HEK293 (cell line): ENCODE results near the gene ALKBH2.

ENCODE experiments used
- CTCF ChIA-PET: fragments of 350-600 bp; formaldehyde crosslinking; extraction: SDS; loops from one replicate; lab custom pipeline; 2021; ENCODE audit warnings: antibody characterized with exemption; lab: Yijun Ruan, JAX
- POLR2A ChIA-PET: fragments of 300-600 bp; formaldehyde crosslinking; extraction: SDS; loops from one replicate; lab custom pipeline; 2020; ENCODE audit warnings: antibody characterized with exemption, inconsistent platforms; lab: Yijun Ruan, JAX
- H3K27ac ChIP-seq: fragments of 200-500 bp; sonication (Bioruptor generic); 2 replicates; pipeline ENCODE4 v1.5.1; 2014; ENCODE audit warnings: low read depth, low read length, control low read depth, inconsistent platforms; ENCODE audit errors: extremely low read depth
- H3K36me3 ChIP-seq, 2 experiments: fragments of 200-500 bp in 1 of 2; sonication (Bioruptor generic) in 1 of 2; 1 replicate in 1 of 2; 2 replicates in 1 of 2; pipeline ENCODE4 v1.5.1; 2014 to 2017; ENCODE audit warnings: inconsistent platforms in 2 of 2, low read length in 2 of 2; ENCODE audit not compliant: control insufficient read depth in 2 of 2, insufficient read depth in 1 of 2
- H3K4me1 ChIP-seq: fragments of 200-500 bp; sonication (Bioruptor generic); 2 replicates; pipeline ENCODE4 v1.5.1; 2014; ENCODE audit warnings: mild to moderate bottlenecking, low read length, inconsistent platforms; ENCODE audit not compliant: control insufficient read depth, insufficient read depth
- H3K4me3 ChIP-seq: 2 replicates; pipeline ENCODE4 v1.5.1; 2011; ENCODE audit warnings: low read depth, mild to moderate bottlenecking, control low read depth, low read length, moderate library complexity
- H3K9me3 ChIP-seq: fragments of 200-500 bp; sonication (Bioruptor generic); 2 replicates; pipeline ENCODE4 v1.5.1; 2014; ENCODE audit warnings: low read depth, low read length, inconsistent platforms; ENCODE audit not compliant: control insufficient read depth, insufficient read depth
- BCL11A ChIP-seq: fragments of 450-650 bp; formaldehyde crosslinking; IDR thresholded peaks from 2 replicates; pipeline ENCODE4 v1.5.1; 2016; ENCODE audit warnings: low read depth, missing biosample characterization, missing genetic modification characterization
- GLI2 ChIP-seq: fragments of 450-650 bp; formaldehyde crosslinking; IDR thresholded peaks from 2 replicates; pipeline ENCODE4; 2017; ENCODE audit warnings: missing biosample characterization, missing genetic modification characterization, low read depth, borderline replicate concordance
- GLIS1 ChIP-seq: fragments of 450-650 bp; formaldehyde crosslinking; IDR thresholded peaks from 2 replicates; pipeline ENCODE4 v1.5.1; 2016; ENCODE audit warnings: missing biosample characterization, missing genetic modification characterization
- GLIS2 ChIP-seq: fragments of 450-650 bp; formaldehyde crosslinking; IDR thresholded peaks from 2 replicates; pipeline ENCODE4 v1.5.1; 2016; ENCODE audit warnings: missing biosample characterization, missing genetic modification characterization
- INSM2 ChIP-seq: fragments of 450-650 bp; formaldehyde crosslinking; IDR thresholded peaks from 2 replicates; pipeline ENCODE4 v1.5.1; 2016; ENCODE audit warnings: missing biosample characterization, missing genetic modification characterization
- KLF1 ChIP-seq: fragments of 450-650 bp; formaldehyde crosslinking; IDR thresholded peaks from 2 replicates; pipeline ENCODE4 v1.5.1; 2016; ENCODE audit warnings: missing biosample characterization, missing genetic modification characterization
- OSR2 ChIP-seq: fragments of 450-650 bp; formaldehyde crosslinking; IDR thresholded peaks from 2 replicates; pipeline ENCODE4 v1.5.1; 2016; ENCODE audit warnings: missing biosample characterization, missing genetic modification characterization
- PBX3 ChIP-seq: sonication (generic); formaldehyde crosslinking; IDR thresholded peaks from 2 replicates; pipeline ENCODE4 v1.8.1; 2022; ENCODE audit warnings: mild to moderate bottlenecking, moderate library complexity, missing genetic modification reagents
- RBAK ChIP-seq: fragments of 450-650 bp; formaldehyde crosslinking; IDR thresholded peaks from 2 replicates; pipeline ENCODE4 v1.5.1; 2016; ENCODE audit warnings: missing biosample characterization, missing genetic modification characterization
- SCRT2 ChIP-seq: fragments of 450-650 bp; formaldehyde crosslinking; IDR thresholded peaks from 2 replicates; pipeline ENCODE4 v1.5.1; 2016; ENCODE audit warnings: missing biosample characterization, missing genetic modification characterization
- ZBTB20 ChIP-seq: fragments of 450-650 bp; formaldehyde crosslinking; IDR thresholded peaks from 2 replicates; pipeline ENCODE4 v1.5.1; 2016; ENCODE audit warnings: missing biosample characterization, missing genetic modification characterization
- ZBTB21 ChIP-seq: fragments of 450-650 bp; formaldehyde crosslinking; IDR thresholded peaks from 2 replicates; pipeline ENCODE4 v1.5.1; 2017; ENCODE audit warnings: missing biosample characterization, missing genetic modification characterization
- ZEB2 ChIP-seq: fragments of 450-650 bp; formaldehyde crosslinking; IDR thresholded peaks from 2 replicates; pipeline ENCODE4 v1.5.1; 2016; ENCODE audit warnings: missing biosample characterization, missing genetic modification characterization
- ZFHX2 ChIP-seq: fragments of 450-650 bp; formaldehyde crosslinking; conservative IDR thresholded peaks from 2 replicates; pipeline ENCODE4 v1.5.1; 2016; ENCODE audit warnings: missing biosample characterization, missing genetic modification characterization
- ZFP69B ChIP-seq: fragments of 450-650 bp; formaldehyde crosslinking; IDR thresholded peaks from 2 replicates; pipeline ENCODE4 v1.5.1; 2016; ENCODE audit warnings: missing biosample characterization, missing genetic modification characterization
- ZIC2 ChIP-seq: fragments of 450-650 bp; formaldehyde crosslinking; IDR thresholded peaks from 2 replicates; pipeline ENCODE4 v1.5.1; 2016; ENCODE audit warnings: missing biosample characterization, missing genetic modification characterization
- ZNF112 ChIP-seq: fragments of 450-650 bp; formaldehyde crosslinking; IDR thresholded peaks from 2 replicates; pipeline ENCODE4 v1.5.0; 2017; ENCODE audit warnings: missing biosample characterization, missing genetic modification characterization
- ZNF223 ChIP-seq: fragments of 450-650 bp; formaldehyde crosslinking; IDR thresholded peaks from 2 replicates; pipeline ENCODE4 v1.5.1; 2016; ENCODE audit warnings: missing biosample characterization, missing genetic modification characterization
- ZNF302 ChIP-seq: fragments of 450-650 bp; formaldehyde crosslinking; IDR thresholded peaks from 2 replicates; pipeline ENCODE4 v1.5.1; 2016; ENCODE audit warnings: missing biosample characterization, missing genetic modification characterization, low read depth
- ZNF335 ChIP-seq: fragments of 450-650 bp; formaldehyde crosslinking; conservative IDR thresholded peaks from 2 replicates; pipeline ENCODE4 v1.5.1; 2016; ENCODE audit warnings: missing biosample characterization, missing genetic modification characterization
- ZNF488 ChIP-seq: fragments of 450-650 bp; formaldehyde crosslinking; IDR thresholded peaks from 2 replicates; pipeline ENCODE4 v1.5.1; 2016; ENCODE audit warnings: missing biosample characterization, missing genetic modification characterization
- ZNF548 ChIP-seq: fragments of 450-650 bp; formaldehyde crosslinking; IDR thresholded peaks from 2 replicates; pipeline ENCODE4 v1.5.1; 2016; ENCODE audit warnings: missing biosample characterization, missing genetic modification characterization
- ZNF560 ChIP-seq: fragments of 450-650 bp; formaldehyde crosslinking; IDR thresholded peaks from 2 replicates; pipeline ENCODE4 v1.5.1; 2017; ENCODE audit warnings: missing biosample characterization, missing genetic modification characterization, borderline replicate concordance
- ZNF580 ChIP-seq: fragments of 450-650 bp; formaldehyde crosslinking; IDR thresholded peaks from 2 replicates; pipeline ENCODE4 v1.5.1; 2016; ENCODE audit warnings: missing biosample characterization, missing genetic modification characterization
- ZNF596 ChIP-seq: fragments of 450-650 bp; IDR thresholded peaks from 2 replicates; pipeline ENCODE4 v1.5.0; 2018; ENCODE audit warnings: missing biosample characterization, mild to moderate bottlenecking, missing genetic modification characterization, moderate library complexity
- ZNF610 ChIP-seq: fragments of 450-650 bp; formaldehyde crosslinking; IDR thresholded peaks from 2 replicates; pipeline ENCODE4 v1.5.1; 2016; ENCODE audit warnings: missing biosample characterization, missing genetic modification characterization, borderline replicate concordance
- ZNF624 ChIP-seq: fragments of 450-650 bp; formaldehyde crosslinking; IDR thresholded peaks from 2 replicates; pipeline ENCODE4 v1.5.1; 2017; ENCODE audit warnings: missing biosample characterization, missing genetic modification characterization
- ZNF629 ChIP-seq: fragments of 450-650 bp; formaldehyde crosslinking; IDR thresholded peaks from 2 replicates; pipeline ENCODE4 v1.5.1; 2017; ENCODE audit warnings: missing biosample characterization, missing genetic modification characterization
- ZNF701 ChIP-seq: fragments of 450-650 bp; formaldehyde crosslinking; IDR thresholded peaks from 2 replicates; pipeline ENCODE4 v1.5.1; 2016; ENCODE audit warnings: missing biosample characterization, missing genetic modification characterization
- ZNF791 ChIP-seq: fragments of 450-650 bp; formaldehyde crosslinking; IDR thresholded peaks from 2 replicates; pipeline ENCODE4 v1.5.1; 2016; ENCODE audit warnings: missing biosample characterization, missing genetic modification characterization
- TF ChIP-seq, protein P1 (sequence below): fragments of 450-650 bp; IDR thresholded peaks from 2 replicates; pipeline ENCODE4 v1.5.1; 2018; ENCODE audit warnings: missing biosample characterization, mild to moderate bottlenecking, missing genetic modification characterization
- TF ChIP-seq, protein P2 (sequence below): fragments of 450-650 bp; formaldehyde crosslinking; IDR thresholded peaks from 2 replicates; pipeline ENCODE4 v1.5.1; 2017; ENCODE audit warnings: missing biosample characterization, mild to moderate bottlenecking, missing genetic modification characterization, moderate library complexity

ALKBH2 gene

DNA sequence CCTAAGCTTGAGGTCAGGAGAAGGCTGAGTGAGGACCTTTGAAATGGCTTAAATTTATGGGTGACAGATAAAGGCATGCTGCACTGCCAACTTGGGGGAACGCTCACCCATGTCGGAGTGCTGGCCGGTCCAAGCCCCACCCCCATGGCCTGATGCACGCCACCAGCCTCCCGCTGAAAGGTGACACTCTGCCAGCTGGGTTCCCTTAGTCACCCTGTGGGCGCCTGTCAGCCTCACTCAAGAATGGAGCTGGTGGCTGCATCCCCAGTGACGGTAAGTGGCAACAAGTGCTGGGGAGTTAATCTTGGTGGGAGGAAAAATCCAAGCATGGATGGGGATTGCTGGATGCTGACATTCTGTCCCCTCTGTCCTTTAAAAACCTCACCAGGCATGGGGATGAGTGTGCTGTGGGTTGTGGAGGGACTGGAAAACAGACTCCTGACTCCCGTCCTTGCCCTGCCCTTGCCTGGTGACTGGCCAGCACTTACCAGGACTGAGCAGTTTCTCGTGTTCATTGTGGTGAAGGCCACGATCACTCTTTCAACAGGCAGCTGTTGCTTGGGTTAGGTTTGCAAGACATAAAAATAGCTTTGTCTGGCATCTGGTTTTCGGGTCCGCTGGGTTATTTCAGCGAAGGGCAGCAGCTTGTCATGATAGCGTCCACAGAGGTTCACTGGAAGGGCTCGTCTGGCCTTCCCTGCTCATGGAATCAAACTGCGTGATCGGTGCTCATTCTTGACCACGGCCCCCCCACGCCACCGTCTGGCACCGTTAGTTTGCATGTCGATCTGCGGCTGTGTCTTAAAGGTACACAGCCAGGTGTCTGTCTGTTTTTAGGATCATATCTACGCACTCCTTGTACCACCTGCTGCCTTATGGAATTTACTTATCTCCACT lies 38.1 kb upstream of the ALKBH2 start:
- ChIA-PET CTCF (interaction anchor here (0.6 to 3.0 kb wide), 3 partner anchors 19 to 182 kb away, joined by 3 to 13 read pairs (median 3); no protein-coding TSS in a partner anchor), POLR2A (no interaction called here)
- Histone ChIP-seq H3K4me1 (no peaks in the 10 kb centered on the region), H3K4me3 (no peak overlapping the region), H3K9me3 (no peaks in the 10 kb centered on the region; the same call in 1 of the 2 replicates), H3K27ac (no peak overlapping the region), H3K36me3 (no peaks in the 10 kb centered on the region)
- TF ChIP-seq GLIS2 (tag by site-specific recombination) (0 out of 2 replicates have a peak, but pooled peaks have one; percentile 25), ZNF548 (tag by site-specific recombination) (no peak), ZBTB20 (tag by site-specific recombination) (no peak), ZNF596 (tag by site-specific recombination) (no peak), ZNF791 (tag by site-specific recombination) (no peak), ZNF580 (no peak), RBAK (tag by site-specific recombination) (no peak), PBX3 (CRISPR knock-in tag) (no peak), ZNF302 (no peak), ZNF335 (tag by site-specific recombination) (no peak), ZNF624 (tag by site-specific recombination) (no peak), ZNF701 (tag by site-specific recombination) (no peak), ZIC2 (tag by site-specific recombination) (peak; percentile 49), SCRT2 (tag by site-specific recombination) (peak; percentile 95), ZNF560 (tag by site-specific recombination) (no peak), ZFP69B (tag by site-specific recombination) (no peak), GLI2 (tag by site-specific recombination) (no peak), ZNF629 (no peak), BCL11A (tag by site-specific recombination) (no peak), OSR2 (no peak), ZNF112 (tag by site-specific recombination) (no peak), KLF1 (tag by site-specific recombination) (no peak), ZEB2 (tag by site-specific recombination) (no peak), ZNF488 (tag by site-specific recombination) (no peak), ZNF610 (tag by site-specific recombination) (no peak), ZBTB21 (tag by site-specific recombination) (no peak), GLIS1 (tag by site-specific recombination) (peak; percentile 48), ZFHX2 (peak; percentile 48), INSM2 (no peak), ZNF223 (tag by site-specific recombination) (no peak)
- TF ChIP-seq, protein P1, sequence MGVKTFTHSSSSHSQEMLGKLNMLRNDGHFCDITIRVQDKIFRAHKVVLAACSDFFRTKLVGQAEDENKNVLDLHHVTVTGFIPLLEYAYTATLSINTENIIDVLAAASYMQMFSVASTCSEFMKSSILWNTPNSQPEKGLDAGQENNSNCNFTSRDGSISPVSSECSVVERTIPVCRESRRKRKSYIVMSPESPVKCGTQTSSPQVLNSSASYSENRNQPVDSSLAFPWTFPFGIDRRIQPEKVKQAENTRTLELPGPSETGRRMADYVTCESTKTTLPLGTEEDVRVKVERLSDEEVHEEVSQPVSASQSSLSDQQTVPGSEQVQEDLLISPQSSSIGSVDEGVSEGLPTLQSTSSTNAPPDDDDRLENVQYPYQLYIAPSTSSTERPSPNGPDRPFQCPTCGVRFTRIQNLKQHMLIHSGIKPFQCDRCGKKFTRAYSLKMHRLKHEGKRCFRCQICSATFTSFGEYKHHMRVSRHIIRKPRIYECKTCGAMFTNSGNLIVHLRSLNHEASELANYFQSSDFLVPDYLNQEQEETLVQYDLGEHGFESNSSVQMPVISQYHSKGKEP (tag by site-specific recombination), result no peak
- TF ChIP-seq, protein P2, sequence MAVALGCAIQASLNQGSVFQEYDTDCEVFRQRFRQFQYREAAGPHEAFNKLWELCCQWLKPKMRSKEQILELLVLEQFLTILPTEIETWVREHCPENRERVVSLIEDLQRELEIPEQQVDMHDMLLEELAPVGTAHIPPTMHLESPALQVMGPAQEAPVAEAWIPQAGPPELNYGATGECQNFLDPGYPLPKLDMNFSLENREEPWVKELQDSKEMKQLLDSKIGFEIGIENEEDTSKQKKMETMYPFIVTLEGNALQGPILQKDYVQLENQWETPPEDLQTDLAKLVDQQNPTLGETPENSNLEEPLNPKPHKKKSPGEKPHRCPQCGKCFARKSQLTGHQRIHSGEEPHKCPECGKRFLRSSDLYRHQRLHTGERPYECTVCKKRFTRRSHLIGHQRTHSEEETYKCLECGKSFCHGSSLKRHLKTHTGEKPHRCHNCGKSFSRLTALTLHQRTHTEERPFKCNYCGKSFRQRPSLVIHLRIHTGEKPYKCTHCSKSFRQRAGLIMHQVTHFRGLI (tag by site-specific recombination), result no peak
